GM18505 (cell line): ENCODE data around the gene E2F7.

Experiments used
- ATAC-seq: cut with Tn5 transposase; IDR thresholded peaks from one replicate; pipeline ENCODE4 v1.9.1; 2021; ENCODE audit not compliant: unreplicated experiment
- POLR2A ChIP-seq: IDR thresholded peaks from 4 replicates; pipeline ENCODE4 v1.6.1; 2011; ENCODE audit warnings: borderline replicate concordance; ENCODE audit not compliant: insufficient read depth, insufficient read length; ENCODE audit errors: extremely low read depth

E2F7 gene

DNA sequence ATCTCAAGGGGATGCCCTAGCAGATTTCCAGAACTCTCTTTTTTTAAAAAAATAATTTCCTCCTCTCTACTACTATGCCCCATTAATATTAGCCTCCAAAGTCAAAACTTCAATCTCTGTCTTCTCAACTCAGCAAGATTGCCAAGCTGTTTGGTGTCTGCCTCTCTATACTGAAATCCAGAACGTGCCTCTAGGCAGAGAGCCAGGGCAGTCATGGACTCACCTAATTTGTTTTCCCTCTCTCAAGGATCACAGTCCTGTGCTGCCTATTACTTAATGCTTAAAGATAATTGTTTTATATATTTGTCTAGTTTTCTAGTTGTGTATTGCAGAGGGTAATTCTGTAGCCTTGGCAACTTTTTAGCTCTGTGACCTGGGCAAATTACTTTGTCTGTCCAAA, 74.7 kb downstream of the E2F7 start:
- ATAC-seq, result no peak
- no peak for TF ChIP-seq POLR2A

DNA sequence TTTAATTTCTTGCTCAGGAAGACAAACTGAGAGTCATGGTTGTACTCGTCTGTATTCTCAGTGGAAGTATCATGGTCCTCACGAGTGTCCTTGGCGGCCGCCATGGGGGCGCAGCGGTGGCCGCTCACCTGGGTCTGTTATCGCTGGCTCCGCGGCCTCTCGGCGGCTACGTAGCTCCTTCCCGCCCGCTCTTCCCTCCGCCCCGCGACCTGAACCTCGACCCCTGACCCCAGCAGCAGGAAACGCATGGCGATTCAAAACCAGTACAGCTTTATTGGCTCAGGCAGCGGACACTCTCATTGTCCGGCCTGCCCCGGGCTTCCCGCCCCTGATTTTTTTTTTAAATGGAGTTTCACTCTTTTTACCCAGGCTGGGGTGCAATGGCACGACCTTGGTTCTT, 80.8 kb downstream of the E2F7 start:
- TF ChIP-seq POLR2A, result no peak
- ATAC-seq, result no peak

DNA sequence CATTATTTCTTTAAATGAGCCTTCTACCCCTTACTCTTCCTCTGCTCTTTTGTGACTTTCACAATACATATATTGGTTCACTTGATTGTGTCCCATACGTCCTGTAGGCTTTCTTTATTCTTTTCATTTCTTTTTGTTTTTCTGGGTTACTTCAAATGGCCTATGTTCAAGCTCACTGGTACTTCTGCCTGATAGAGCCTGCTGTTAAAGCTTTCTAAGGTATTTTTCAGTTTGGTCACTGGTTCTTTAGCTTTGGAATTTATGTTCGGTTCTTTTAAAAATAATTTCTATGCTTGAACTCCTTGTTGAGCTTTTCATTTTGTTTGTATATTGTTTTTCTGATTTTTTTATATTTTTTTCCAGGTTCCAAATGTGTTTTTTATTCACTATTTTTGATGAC, 81.9 kb downstream of the E2F7 start:
- TF ChIP-seq POLR2A, result no peak

DNA sequence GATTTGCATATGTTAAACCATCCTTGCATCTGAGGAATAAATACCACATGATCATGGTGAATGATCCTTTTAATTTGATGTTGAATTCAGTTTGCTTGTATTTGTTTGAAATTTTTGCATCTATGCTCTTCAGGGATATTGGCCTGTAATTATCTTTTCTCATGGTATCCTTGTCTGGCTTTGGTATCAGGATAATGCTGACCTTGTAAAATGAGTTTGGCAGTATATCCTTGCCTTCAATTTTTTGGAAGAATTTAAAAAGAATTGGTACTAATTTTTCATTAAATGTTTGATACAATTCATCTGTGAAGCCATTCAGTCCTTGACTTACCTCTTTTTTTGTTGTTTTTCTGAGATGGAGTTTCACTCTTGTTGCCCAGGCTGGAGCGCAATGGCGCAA, 85.2 kb downstream of the E2F7 start:
- no peak for ATAC-seq
- no peak for TF ChIP-seq POLR2A

More for the DNA sequence above, 81.9 kb downstream of the E2F7 start:
- ATAC-seq, result no peak

DNA sequence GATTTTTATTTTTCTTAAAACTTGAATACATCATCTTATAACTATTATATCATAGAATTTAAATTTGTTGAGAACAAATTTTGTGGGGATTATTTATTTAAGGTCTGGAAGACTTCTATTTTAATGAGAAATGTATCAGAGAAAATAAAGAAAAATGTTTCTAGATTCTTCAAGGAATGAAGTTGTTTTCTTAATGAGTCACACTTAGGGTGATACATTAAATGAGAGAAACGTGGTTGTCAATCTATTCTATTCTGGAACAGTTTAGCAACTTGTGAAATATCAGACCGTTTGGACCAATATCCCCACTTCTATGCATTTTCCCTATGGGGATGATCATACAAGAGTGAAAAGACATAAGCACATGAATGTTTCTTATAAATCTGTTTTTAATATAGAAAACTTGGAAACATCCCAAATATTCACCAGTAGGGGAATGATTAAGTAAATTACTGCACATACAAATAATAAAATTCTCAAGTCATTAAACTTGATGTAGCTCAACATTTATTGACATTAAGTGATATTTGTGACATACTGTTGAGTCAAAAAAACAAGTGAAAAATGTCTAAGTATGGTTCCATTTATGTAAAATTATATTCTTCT, 88.5 kb downstream of the E2F7 start:
- no peak for TF ChIP-seq POLR2A
- ATAC-seq, result no peak
